ENCODE data around the gene SEMA5B. TPM values are rescaled to one million over a fixed set of nuclear protein-coding genes. Genes with fewer than 3 reads are reported as not detected.

Gene SEMA5B
- total RNA-seq, 2 experiments from 2014 or later, result 0.13 to 2.3 TPM

GRCh38 chr3:122947738-122948137 is 79.8 kb downstream of the SEMA5B start:
- CTCF ChIA-PET (ENCODE audit: unreplicated experiment), result no interaction called here

GRCh38 chr3:122947196-122947595 is 80.4 kb downstream of the SEMA5B start:
- Histone ChIP-seq H3K9me3 (ENCODE audit: low read length) (no peaks in the 10 kb centered on the region), H2AFZ (ENCODE audit: low read length) (no peak overlapping the region), H3K36me3 (ENCODE audit: insufficient read depth, low read length) (no peaks in the 10 kb centered on the region), H4K20me1 (ENCODE audit: insufficient read depth, low read length) (no peaks in the 10 kb centered on the region), H3K4me3 (ENCODE audit: low read depth, low read length, poor library complexity, severe bottlenecking) (no peak overlapping the region), H3K79me2 (ENCODE audit: insufficient read depth, low read depth, low read length) (no peaks in the 10 kb centered on the region), H3K27ac (ENCODE audit: low read depth, low read length, poor library complexity, severe bottlenecking) (no peak overlapping the region), H3K4me1 (ENCODE audit: insufficient read depth, low read length, poor library complexity, severe bottlenecking) (no peaks in the 10 kb centered on the region), H3K4me2 (ENCODE audit: low read length) (no peak overlapping the region), H3K9me2 (ENCODE audit: insufficient read depth, low read length) (no peaks in the 10 kb centered on the region)
- intact Hi-C loops (cut with micrococcal nuclease; ENCODE audit: unreplicated experiment), result no loop called here
- BruUV-seq (replicated peaks), result no TSS peak
- CTCF ChIA-PET (ENCODE audit: unreplicated experiment), result no interaction called here
- POLR2A ChIA-PET, result no interaction called here
- TF ChIP-seq EZH2phosphoT487 (IDR thresholded peaks at IDR 0.05; ENCODE audit: borderline replicate concordance, low read depth, low read length) (no peak), CTCF (conservative IDR thresholded peaks at IDR 0.05; ENCODE audit: low read length) (no peak)
- no peak for DNase-seq (ENCODE audit: low spot score)

More at GRCh38 chr3:122947738-122948137, 79.8 kb downstream of the SEMA5B start:
- no peak for DNase-seq (ENCODE audit: low spot score)
- Histone ChIP-seq H4K20me1 (ENCODE audit: insufficient read depth, low read length) (no peaks in the 10 kb centered on the region), H3K4me3 (ENCODE audit: low read depth, low read length, poor library complexity, severe bottlenecking) (no peak overlapping the region), H3K9me2 (ENCODE audit: insufficient read depth, low read length) (no peaks in the 10 kb centered on the region), H3K4me1 (ENCODE audit: insufficient read depth, low read length, poor library complexity, severe bottlenecking) (no peaks in the 10 kb centered on the region), H3K79me2 (ENCODE audit: insufficient read depth, low read depth, low read length) (no peaks in the 10 kb centered on the region), H3K27ac (ENCODE audit: low read depth, low read length, poor library complexity, severe bottlenecking) (no peak overlapping the region), H3K9me3 (ENCODE audit: low read length) (no peaks in the 10 kb centered on the region), H3K4me2 (ENCODE audit: low read length) (no peak overlapping the region), H3K36me3 (ENCODE audit: insufficient read depth, low read length) (no peaks in the 10 kb centered on the region), H2AFZ (ENCODE audit: low read length) (no peak overlapping the region)
- TF ChIP-seq CTCF (conservative IDR thresholded peaks at IDR 0.05; ENCODE audit: low read length) (no peak), EZH2phosphoT487 (IDR thresholded peaks at IDR 0.05; ENCODE audit: borderline replicate concordance, low read depth, low read length) (no peak)
- BruUV-seq (replicated peaks), result no TSS peak
- POLR2A ChIA-PET, result no interaction called here
- intact Hi-C loops (cut with micrococcal nuclease; ENCODE audit: unreplicated experiment), result no loop called here

GRCh38 chr3:122946185-122946584 is 81.4 kb downstream of the SEMA5B start:
- Histone ChIP-seq H3K27ac (ENCODE audit: low read depth, low read length, poor library complexity, severe bottlenecking) (no peak overlapping the region), H2AFZ (ENCODE audit: low read length) (no peak overlapping the region), H3K4me3 (ENCODE audit: low read depth, low read length, poor library complexity, severe bottlenecking) (no peak overlapping the region), H3K9me2 (ENCODE audit: insufficient read depth, low read length) (no peaks in the 10 kb centered on the region), H3K4me1 (ENCODE audit: insufficient read depth, low read length, poor library complexity, severe bottlenecking) (no peaks in the 10 kb centered on the region), H4K20me1 (ENCODE audit: insufficient read depth, low read length) (no peaks in the 10 kb centered on the region), H3K4me2 (ENCODE audit: low read length) (no peak overlapping the region), H3K9me3 (ENCODE audit: low read length) (no peaks in the 10 kb centered on the region), H3K79me2 (ENCODE audit: insufficient read depth, low read depth, low read length) (no peaks in the 10 kb centered on the region), H3K36me3 (ENCODE audit: insufficient read depth, low read length) (no peaks in the 10 kb centered on the region)
- CTCF ChIA-PET (ENCODE audit: unreplicated experiment), result no interaction called here
- intact Hi-C loops (cut with micrococcal nuclease; ENCODE audit: unreplicated experiment), result no loop called here
- no peak for TF ChIP-seq EZH2phosphoT487 (IDR thresholded peaks at IDR 0.05; ENCODE audit: borderline replicate concordance, low read depth, low read length)
- no peak for TF ChIP-seq CTCF (conservative IDR thresholded peaks at IDR 0.05; ENCODE audit: low read length)
- POLR2A ChIA-PET, result interaction anchor here (1.0 to 1.1 kb wide), 2 partner anchors 21 to 76 kb away, joined by 3 to 4 read pairs; no protein-coding TSS in a partner anchor
- no TSS peak for BruUV-seq (replicated peaks)
- DNase-seq (ENCODE audit: low spot score), result peak; percentile 3
